Activated CD8-positive, alpha-beta memory T cell treated with anti-CD3 and anti-CD28 coated beads for 48 hours (primary cell): ENCODE data around the gene RGS8.

Source experiments
- DNase-seq, 3 experiments: peaks; one replicate each; pipeline ENCODE4 v3.0.0-alpha.2; 2020; ENCODE audit warnings: low read depth in 2 of 3, low spot score in 2 of 3

Gene RGS8

DNA sequence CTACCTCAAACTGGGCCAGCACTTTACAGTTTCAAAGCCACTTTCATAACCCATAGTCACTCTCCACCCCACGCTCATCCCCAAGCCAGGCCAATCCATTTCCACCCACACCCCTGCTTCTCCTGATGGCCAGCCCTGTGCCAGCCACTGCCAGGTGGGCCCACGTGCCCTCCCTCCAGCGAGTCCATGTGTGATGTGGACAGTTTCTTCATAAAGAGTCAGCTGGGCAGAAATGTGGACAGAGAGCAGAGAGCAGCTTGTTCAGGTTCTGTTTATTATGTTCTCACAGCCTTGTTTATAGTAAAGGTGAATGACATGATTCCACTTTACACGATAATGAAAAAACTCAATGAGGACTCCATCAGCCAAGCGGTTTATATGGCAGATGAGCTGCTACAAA, 42.8 kb downstream of the RGS8 start:
- DNase-seq = no peak

DNA sequence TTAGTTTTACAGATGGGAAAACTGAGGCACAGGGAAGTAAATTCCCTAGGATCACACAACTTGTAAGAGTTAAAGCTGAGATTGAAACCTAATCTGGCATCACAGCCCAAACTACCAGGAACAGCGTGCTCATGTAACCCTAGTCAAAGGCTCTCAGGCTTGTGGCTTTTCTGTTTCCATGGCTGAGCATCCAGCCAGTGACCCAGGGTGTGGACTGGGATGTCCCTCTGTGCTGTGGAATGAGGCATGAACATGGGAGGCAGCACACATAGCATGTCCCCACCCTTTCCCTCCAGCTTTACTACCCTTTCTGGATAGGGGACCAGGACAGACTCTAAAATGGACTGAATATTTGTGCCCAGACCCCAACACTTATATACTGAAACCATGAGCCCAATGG, 45.1 kb downstream of the RGS8 start:
- DNase-seq = no peak

DNA sequence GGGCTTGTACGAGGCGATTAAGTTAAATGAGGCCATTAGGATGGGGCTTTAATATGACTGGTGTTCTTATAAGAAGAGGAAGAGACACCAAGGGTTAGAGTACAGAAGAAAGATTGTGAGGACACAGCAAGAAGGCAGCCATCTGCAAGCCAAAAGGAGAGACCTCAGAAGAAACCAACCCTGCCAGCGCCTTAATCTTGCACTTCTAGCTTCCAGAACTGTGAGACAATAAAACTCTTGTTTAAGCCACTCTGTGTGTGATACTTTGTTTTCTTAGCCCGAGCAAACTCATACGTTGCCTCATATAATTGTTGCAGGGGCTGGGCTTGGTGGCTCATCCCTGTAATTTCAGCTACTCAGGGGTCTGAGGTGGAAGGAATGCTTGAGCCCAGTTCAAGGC, 46.6 kb downstream of the RGS8 start:
- no peak for DNase-seq

DNA sequence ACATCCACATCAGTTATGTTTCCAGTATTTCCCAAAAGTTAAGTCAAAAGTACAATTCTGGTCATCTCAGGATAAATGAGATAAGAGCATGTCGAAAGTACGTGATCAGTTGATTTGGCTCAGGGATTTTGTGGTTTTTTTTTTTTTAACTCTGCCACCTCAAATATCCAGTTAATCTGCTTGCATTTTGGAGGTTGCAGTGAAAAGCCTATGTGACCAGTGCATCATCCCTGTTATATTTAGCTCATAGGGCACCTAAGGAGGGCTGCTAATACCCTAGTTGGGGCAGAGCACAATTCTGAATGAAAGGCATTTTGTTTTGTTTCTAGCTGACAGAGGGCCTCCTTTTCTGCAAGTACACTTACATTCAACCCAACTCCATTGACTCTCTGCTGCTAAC, 48.5 kb downstream of the RGS8 start:
- DNase-seq = no peak
